ENCODE data around the gene CAMK1D. TPM values are rescaled to one million over a fixed set of nuclear protein-coding genes. Genes with fewer than 3 reads are reported as not detected.
"Not testable (repeated sequence)": the region's sequence is repeated elsewhere in the genome, so short reads cannot be mapped to it uniquely, and the experiment has no call there.

The CAMK1D gene
- total RNA-seq, 2 experiments from 2014 or later: 28.8 to 35.3 TPM

DNA sequence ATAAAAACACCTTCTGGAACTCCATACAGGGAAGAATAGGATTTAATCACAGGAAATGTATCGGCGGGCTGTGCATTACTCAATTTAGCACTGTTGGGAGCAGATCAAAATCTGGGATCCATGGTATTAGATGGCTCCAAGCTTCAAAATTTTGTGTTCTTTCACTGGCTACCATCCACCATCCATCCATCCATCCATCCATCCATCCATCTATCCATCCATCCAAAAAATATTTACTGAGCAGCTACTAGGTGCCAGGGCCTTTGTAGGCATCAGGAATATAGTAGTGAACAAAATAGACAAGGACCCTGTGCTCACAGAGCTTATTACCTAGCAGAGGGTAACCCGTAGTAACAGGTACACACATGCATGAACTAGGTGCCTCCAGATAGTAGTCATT lies 372.0 kb downstream of the CAMK1D start:
- no peak overlapping the region for H3K27ac ChIP-seq (ENCODE audit: low read depth in 1 of 2, low read length in 2 of 2)
- no peaks in the 10 kb centered on the region for H3K36me3 ChIP-seq (ENCODE audit: insufficient read depth, low read length)
- H3K27ac Mint-ChIP-seq: no peak overlapping the region
- no peaks in the 10 kb centered on the region for H3K27me3 Mint-ChIP-seq
- H3K9me3 ChIP-seq (ENCODE audit: control insufficient read depth in 1 of 2, insufficient read depth in 1 of 2, low read length in 2 of 2): no peaks in the 10 kb centered on the region
- intact Hi-C loops (cut with DNase I, micrococcal nuclease): no loop called here
- no peaks in the 10 kb centered on the region for H3K4me1 ChIP-seq (ENCODE audit: insufficient read depth, low read length)
- no peak overlapping the region for H3K4me3 ChIP-seq (ENCODE audit: low read length)
- POLR2A ChIA-PET: no interaction called here
- DNase-seq (no peak), ATAC-seq (ENCODE audit: poor library complexity) (no peak)
- no peaks in the 10 kb centered on the region for H3K27me3 ChIP-seq (ENCODE audit: control insufficient read depth in 1 of 2, insufficient read depth in 2 of 2, low read length in 2 of 2)
- no peak overlapping the region for H3K4me3 Mint-ChIP-seq
- peaks cover 5% of the 10 kb centered on the region for H3K36me3 Mint-ChIP-seq (ENCODE audit: low read depth)
- no peak for TF ChIP-seq CTCF (IDR thresholded peaks at IDR 0.05)
- CTCF ChIA-PET: no interaction called here
- H3K9me3 Mint-ChIP-seq: no peaks in the 10 kb centered on the region
- peaks cover 30% of the 10 kb centered on the region for H3K4me1 Mint-ChIP-seq (ENCODE audit: low read depth)

DNA sequence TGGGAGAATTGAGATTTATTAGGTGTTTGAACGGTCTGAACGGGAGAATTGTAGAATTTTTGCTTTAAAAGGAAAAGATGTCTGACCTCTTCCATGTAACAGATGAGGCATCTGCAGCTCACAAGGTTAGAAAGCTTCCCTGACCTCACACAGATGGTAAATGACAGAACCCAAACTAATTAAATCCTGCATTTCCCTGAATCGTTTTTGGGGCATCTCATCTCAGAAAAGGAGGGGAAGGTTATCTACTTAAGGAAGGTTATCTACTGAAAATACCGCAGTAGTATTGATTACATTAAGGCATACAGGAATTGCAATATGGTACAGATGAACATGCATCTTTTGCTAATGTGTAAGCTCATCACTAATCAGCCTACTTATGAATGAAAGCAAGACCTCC lies 373.9 kb downstream of the CAMK1D start:
- intact Hi-C loops (cut with DNase I, micrococcal nuclease): no loop called here
- Mint-ChIP-seq H3K9me3 (no peaks in the 10 kb centered on the region), H3K36me3 (ENCODE audit: low read depth) (peaks cover 5% of the 10 kb centered on the region), H3K27ac (no peak overlapping the region), H3K4me1 (ENCODE audit: low read depth) (peaks cover 30% of the 10 kb centered on the region), H3K27me3 (no peaks in the 10 kb centered on the region), H3K4me3 (no peak overlapping the region)
- DNase-seq: no peak
- no peaks in the 10 kb centered on the region for H3K27me3 ChIP-seq (ENCODE audit: control insufficient read depth in 1 of 2, insufficient read depth in 2 of 2, low read length in 2 of 2)
- ChIA-PET CTCF (no interaction called here), POLR2A (no interaction called here)
- ATAC-seq (ENCODE audit: poor library complexity): no peak
- no peaks in the 10 kb centered on the region for H3K9me3 ChIP-seq (ENCODE audit: control insufficient read depth in 1 of 2, insufficient read depth in 1 of 2, low read length in 2 of 2)
- no peaks in the 10 kb centered on the region for H3K4me1 ChIP-seq (ENCODE audit: insufficient read depth, low read length)
- H3K27ac ChIP-seq (ENCODE audit: low read depth in 1 of 2, low read length in 2 of 2): no peak overlapping the region
- H3K36me3 ChIP-seq (ENCODE audit: insufficient read depth, low read length): no peaks in the 10 kb centered on the region
- TF ChIP-seq CTCF (IDR thresholded peaks at IDR 0.05): no peak
- no peak overlapping the region for H3K4me3 ChIP-seq (ENCODE audit: low read length)

GRCh38 chr10:12724807-12725579 lies 375.6 kb downstream of the CAMK1D start:
- intact Hi-C loops (cut with DNase I, micrococcal nuclease): no loop called here
- Histone ChIP-seq H3K4me1 (ENCODE audit: insufficient read depth, low read length) (peaks cover 4% of the 10 kb centered on the region), H3K36me3 (ENCODE audit: insufficient read depth, low read length) (no peaks in the 10 kb centered on the region), H3K27ac (ENCODE audit: low read depth in 1 of 2, low read length in 2 of 2) (no peak overlapping the region), H3K4me3 (ENCODE audit: low read length) (no peak overlapping the region), H3K27me3 (ENCODE audit: control insufficient read depth in 1 of 2, insufficient read depth in 2 of 2, low read length in 2 of 2) (no peaks in the 10 kb centered on the region), H3K9me3 (ENCODE audit: control insufficient read depth in 1 of 2, insufficient read depth in 1 of 2, low read length in 2 of 2) (no peaks in the 10 kb centered on the region)
- ATAC-seq (ENCODE audit: poor library complexity): peak; percentile 32
- Mint-ChIP-seq H3K27ac (peak overlapping the region; percentile 1), H3K4me1 (ENCODE audit: low read depth) (peaks cover 26% of the 10 kb centered on the region), H3K27me3 (no peaks in the 10 kb centered on the region), H3K4me3 (no peak overlapping the region), H3K36me3 (ENCODE audit: low read depth) (no peaks in the 10 kb centered on the region), H3K9me3 (no peaks in the 10 kb centered on the region)
- POLR2A ChIA-PET: interaction anchor here (0.6 to 0.7 kb wide), 3 partner anchors 34 to 1537 kb away, joined by 3 to 4 read pairs (median 3); no protein-coding TSS in a partner anchor
- TF ChIP-seq CTCF (IDR thresholded peaks at IDR 0.05): no peak
- CTCF ChIA-PET: interaction anchor here (0.6 to 1.0 kb wide), 2 partner anchors 509 to 609 kb away, joined by 3 read pairs; no protein-coding TSS in a partner anchor
- no peak for DNase-seq

- intact Hi-C loops (cut with DNase I, micrococcal nuclease); H3K27ac ChIP-seq (ENCODE audit: low read depth in 1 of 2, low read length in 2 of 2); H3K36me3 Mint-ChIP-seq (ENCODE audit: low read depth); H3K9me3 Mint-ChIP-seq; H3K4me3 Mint-ChIP-seq; H3K4me1 ChIP-seq (ENCODE audit: insufficient read depth, low read length); H3K27me3 Mint-ChIP-seq; ATAC-seq (ENCODE audit: poor library complexity); H3K27ac Mint-ChIP-seq; H3K36me3 ChIP-seq (ENCODE audit: insufficient read depth, low read length); H3K9me3 ChIP-seq (ENCODE audit: control insufficient read depth in 1 of 2, insufficient read depth in 1 of 2, low read length in 2 of 2); H3K4me3 ChIP-seq (ENCODE audit: low read length); H3K27me3 ChIP-seq (ENCODE audit: control insufficient read depth in 1 of 2, insufficient read depth in 2 of 2, low read length in 2 of 2); DNase-seq: not testable (repeated sequence)
- ChIA-PET CTCF (interaction anchor here (1.0 kb wide), 1 partner anchor 510 kb away, joined by 3 read pairs; no protein-coding TSS in a partner anchor), POLR2A (interaction anchor here (0.6 kb wide), 1 partner anchor 670 kb away, joined by 4 read pairs; no protein-coding TSS in a partner anchor)
- H3K4me1 Mint-ChIP-seq (ENCODE audit: low read depth): peaks cover 26% of the 10 kb centered on the region
Observed at GRCh38 chr10:12725580-12725888, 376.2 kb downstream of the CAMK1D start.

Data from CD4-positive, alpha-beta T cell (primary cell).